DOHH2 (cell line): Measurements from ENCODE around the gene FCN2.

Experiments
- H3F3A ChIP-seq: fragments of 200-600 bp; sonication (generic), shearing (Covaris generic); 2 replicates; pipeline ENCODE4 v1.6.0; 2016; ENCODE audit warnings: antibody characterized with exemption, mild to moderate bottlenecking; ENCODE audit not compliant: control insufficient read depth, insufficient read depth
- H3K27ac ChIP-seq: fragments of 200-600 bp; sonication (generic); 2 replicates; pipeline ENCODE4 v1.5.1; 2014; ENCODE audit warnings: low read depth, mild to moderate bottlenecking, low read length, moderate library complexity
- H3K27me3 ChIP-seq: fragments of 200-600 bp; sonication (generic); 2 replicates; pipeline ENCODE4 v1.6.1; 2014; ENCODE audit warnings: mild to moderate bottlenecking, low read length, mixed read lengths; ENCODE audit not compliant: control insufficient read depth
- H3K36me3 ChIP-seq: fragments of 200-600 bp; sonication (generic); 2 replicates; pipeline ENCODE4 v1.6.1; 2014; ENCODE audit warnings: mild to moderate bottlenecking, low read length, moderate library complexity, mixed read lengths; ENCODE audit not compliant: control insufficient read depth
- H3K4me1 ChIP-seq: fragments of 200-600 bp; sonication (generic); 2 replicates; pipeline ENCODE4 v1.6.1; 2014; ENCODE audit warnings: mild to moderate bottlenecking, low read length, mixed read lengths; ENCODE audit not compliant: control insufficient read depth
- H3K4me2 ChIP-seq: fragments of 200-600 bp; sonication (generic); 2 replicates; pipeline ENCODE4 v1.6.0; 2014; ENCODE audit warnings: mild to moderate bottlenecking, low read length, moderate library complexity
- H3K4me3 ChIP-seq: fragments of 200-600 bp; sonication (generic); 2 replicates; pipeline ENCODE4 v1.5.1; 2014; ENCODE audit warnings: mild to moderate bottlenecking, low read length, mixed read lengths
- H3K79me2 ChIP-seq: fragments of 200-600 bp; sonication (generic); 2 replicates; pipeline ENCODE4 v1.6.1; 2014; ENCODE audit warnings: mild to moderate bottlenecking, low read length, mixed read lengths; ENCODE audit not compliant: control insufficient read depth
- H3K9me2 ChIP-seq: fragments of 200-600 bp; sonication (generic); replicated peaks from 2 replicates; pipeline ENCODE4 v1.6.1; 2014; ENCODE audit warnings: mild to moderate bottlenecking, low read length, mixed read lengths; ENCODE audit not compliant: control insufficient read depth
- H3K9me3 ChIP-seq: fragments of 200-600 bp; sonication (generic); 2 replicates; pipeline ENCODE4 v1.6.1; 2014; ENCODE audit warnings: antibody characterized with exemption, low read length, mixed read lengths; ENCODE audit not compliant: control insufficient read depth, insufficient read depth
- H4K20me1 ChIP-seq: fragments of 200-600 bp; sonication (generic); 2 replicates; pipeline ENCODE4 v1.6.0; 2014; ENCODE audit warnings: low read depth, mild to moderate bottlenecking, antibody characterized with exemption, low read length, moderate library complexity; ENCODE audit not compliant: control insufficient read depth, insufficient read depth
- EZH2phosphoT487 ChIP-seq: fragments of 200-600 bp; sonication (generic); IDR thresholded peaks from 2 replicates; pipeline ENCODE4 v1.6.1; 2017; ENCODE audit warnings: borderline replicate concordance, mild to moderate bottlenecking, antibody characterized with exemption, low read length, moderate library complexity, mixed read lengths
- TF ChIP-seq, protein P1 (sequence below): fragments of 200-600 bp; sonication (generic); IDR thresholded peaks from one replicate; pipeline ENCODE4 v1.5.1; 2014; ENCODE audit warnings: antibody characterized with exemption, mild to moderate bottlenecking, low read depth, low read length; ENCODE audit not compliant: poor library complexity, severe bottlenecking

Gene FCN2

DNA sequence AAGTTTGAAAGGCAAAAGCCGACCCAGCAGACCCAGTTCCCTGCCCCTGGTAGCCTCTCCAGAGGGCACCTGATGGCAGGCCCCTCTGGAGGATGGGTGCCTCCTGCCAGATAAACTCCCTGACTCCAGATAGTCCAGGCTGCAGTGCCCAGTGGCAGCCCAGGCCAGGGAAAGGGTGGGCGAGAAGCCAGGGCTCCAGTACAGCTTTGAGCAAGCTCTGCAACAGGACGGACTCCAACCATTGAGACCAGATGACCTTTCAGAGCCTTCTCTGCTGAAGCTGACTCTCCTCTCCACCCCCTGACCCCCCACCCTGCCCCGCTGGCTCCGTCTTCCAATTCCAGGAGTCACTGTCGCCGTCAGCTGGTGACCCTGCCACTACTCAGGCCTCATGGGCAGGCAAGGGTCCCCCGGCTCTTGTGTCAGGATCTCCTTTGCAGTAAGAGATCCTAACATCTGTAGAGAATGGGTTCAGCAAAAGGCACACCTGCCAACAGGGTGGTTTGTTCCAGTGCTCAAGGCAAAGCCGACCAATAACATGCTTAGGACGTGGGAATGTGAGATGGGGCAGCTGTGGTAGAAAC is 52.6 kb downstream of the FCN2 start:
- H3K4me1 ChIP-seq: peaks cover 94% of the 10 kb centered on the region
- no peaks in the 10 kb centered on the region for H3K36me3 ChIP-seq
- TF ChIP-seq EZH2phosphoT487: no peak
- TF ChIP-seq, protein P1, sequence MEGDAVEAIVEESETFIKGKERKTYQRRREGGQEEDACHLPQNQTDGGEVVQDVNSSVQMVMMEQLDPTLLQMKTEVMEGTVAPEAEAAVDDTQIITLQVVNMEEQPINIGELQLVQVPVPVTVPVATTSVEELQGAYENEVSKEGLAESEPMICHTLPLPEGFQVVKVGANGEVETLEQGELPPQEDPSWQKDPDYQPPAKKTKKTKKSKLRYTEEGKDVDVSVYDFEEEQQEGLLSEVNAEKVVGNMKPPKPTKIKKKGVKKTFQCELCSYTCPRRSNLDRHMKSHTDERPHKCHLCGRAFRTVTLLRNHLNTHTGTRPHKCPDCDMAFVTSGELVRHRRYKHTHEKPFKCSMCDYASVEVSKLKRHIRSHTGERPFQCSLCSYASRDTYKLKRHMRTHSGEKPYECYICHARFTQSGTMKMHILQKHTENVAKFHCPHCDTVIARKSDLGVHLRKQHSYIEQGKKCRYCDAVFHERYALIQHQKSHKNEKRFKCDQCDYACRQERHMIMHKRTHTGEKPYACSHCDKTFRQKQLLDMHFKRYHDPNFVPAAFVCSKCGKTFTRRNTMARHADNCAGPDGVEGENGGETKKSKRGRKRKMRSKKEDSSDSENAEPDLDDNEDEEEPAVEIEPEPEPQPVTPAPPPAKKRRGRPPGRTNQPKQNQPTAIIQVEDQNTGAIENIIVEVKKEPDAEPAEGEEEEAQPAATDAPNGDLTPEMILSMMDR: no peak
- H3K79me2 ChIP-seq: no peaks in the 10 kb centered on the region
- H3K27ac ChIP-seq: peak overlapping the region; percentile 83
- H3K27me3 ChIP-seq: no peaks in the 10 kb centered on the region
- peak overlapping the region; percentile 73; the same call in 1 of the 2 replicates for H3K4me3 ChIP-seq
- peak overlapping the region; percentile 93 for H3K4me2 ChIP-seq
- peaks cover 12% of the 10 kb centered on the region; the same call in 1 of the 2 replicates for H3F3A ChIP-seq
- no peaks in the 10 kb centered on the region; the same call in 1 of the 2 replicates for H3K9me3 ChIP-seq
- no peaks in the 10 kb centered on the region for H4K20me1 ChIP-seq
- H3K9me2 ChIP-seq: no peaks in the 10 kb centered on the region

DNA sequence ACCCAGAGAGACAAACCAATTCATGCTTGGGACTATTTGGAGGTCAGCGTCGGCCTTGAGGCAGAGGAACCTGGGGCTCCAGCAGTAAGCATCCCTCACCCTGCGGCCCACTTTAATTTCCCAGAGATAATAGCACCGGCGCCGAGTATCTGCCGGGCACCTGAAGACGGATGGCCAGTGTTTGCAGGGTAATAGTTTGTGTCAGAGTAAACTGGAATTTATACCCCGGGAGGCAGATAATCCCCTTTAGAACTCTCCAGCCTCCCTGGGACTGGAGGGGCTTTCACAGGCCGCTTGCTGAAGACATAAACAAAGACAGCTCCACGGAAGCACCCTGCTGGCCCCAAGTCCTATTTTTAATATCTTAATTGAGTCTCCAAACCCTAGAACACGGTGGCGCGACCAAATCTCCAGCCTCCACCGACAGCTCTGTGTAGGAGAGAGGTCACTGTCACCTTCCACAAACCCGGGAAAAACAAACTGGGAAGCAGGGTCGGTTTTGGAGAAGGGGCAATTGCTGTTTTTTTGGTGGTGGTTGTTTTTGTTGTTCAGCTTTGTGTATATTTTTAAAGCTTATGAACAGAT is 54.5 kb downstream of the FCN2 start:
- Histone ChIP-seq H3K4me3 (peak overlapping the region; percentile 62), H3K4me2 (peak overlapping the region; percentile 87), H3K9me2 (no peaks in the 10 kb centered on the region), H3K36me3 (no peaks in the 10 kb centered on the region), H4K20me1 (no peaks in the 10 kb centered on the region), H3F3A (peaks cover 12% of the 10 kb centered on the region; the same call in 1 of the 2 replicates), H3K27ac (peak overlapping the region; percentile 91), H3K79me2 (no peaks in the 10 kb centered on the region), H3K27me3 (no peaks in the 10 kb centered on the region), H3K4me1 (peaks cover 77% of the 10 kb centered on the region), H3K9me3 (no peaks in the 10 kb centered on the region; the same call in 1 of the 2 replicates)
- no peak for TF ChIP-seq EZH2phosphoT487
- TF ChIP-seq, protein P1: no peak

DNA sequence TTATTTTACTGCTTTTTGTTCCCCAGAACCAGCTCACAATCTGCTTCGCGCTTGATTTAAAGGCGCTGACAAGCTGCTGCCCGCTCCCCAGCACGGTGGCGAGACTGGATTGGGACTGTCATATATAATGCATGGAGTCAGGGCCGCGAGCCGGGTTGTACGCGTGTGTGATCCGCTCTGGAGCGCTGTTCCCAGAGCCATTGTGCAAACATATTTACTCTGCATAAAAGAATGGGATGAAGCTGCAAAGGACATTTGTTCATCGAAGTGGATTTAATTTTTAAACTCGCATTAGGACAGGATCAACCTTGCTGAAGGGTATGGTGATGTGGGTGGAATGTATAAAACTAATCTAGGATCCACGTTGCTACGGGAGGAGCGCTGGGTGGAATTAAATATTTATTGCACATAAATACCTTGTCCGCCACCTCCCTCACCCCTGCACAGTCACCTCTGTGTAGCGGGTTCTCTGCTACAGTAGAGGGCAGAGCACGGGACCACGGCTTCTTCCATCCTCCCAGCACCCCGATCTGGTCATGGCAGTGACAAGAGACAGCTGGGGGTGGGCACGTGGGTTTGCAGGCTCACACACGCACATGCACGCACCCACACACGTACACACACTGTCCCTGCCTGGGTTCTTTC is 55.2 kb downstream of the FCN2 start:
- H3K9me3 ChIP-seq: no peaks in the 10 kb centered on the region; the same call in 1 of the 2 replicates

More for the DNA sequence above, 55.2 kb downstream of the FCN2 start:
- no peaks in the 10 kb centered on the region for H4K20me1 ChIP-seq
- no peaks in the 10 kb centered on the region for H3K36me3 ChIP-seq
- H3F3A ChIP-seq: peaks cover 12% of the 10 kb centered on the region; the same call in 1 of the 2 replicates
- no peaks in the 10 kb centered on the region for H3K79me2 ChIP-seq
- peak overlapping the region; percentile 91 for H3K27ac ChIP-seq
- peaks cover 72% of the 10 kb centered on the region for H3K4me1 ChIP-seq
- H3K4me2 ChIP-seq: peak overlapping the region; percentile 87
- TF ChIP-seq, protein P1: no peak
- TF ChIP-seq EZH2phosphoT487: no peak
- no peaks in the 10 kb centered on the region for H3K9me2 ChIP-seq
- peak overlapping the region; percentile 62 for H3K4me3 ChIP-seq
- no peaks in the 10 kb centered on the region for H3K27me3 ChIP-seq
